HG02798 (cell line): ENCODE measurements around the gene CYP4V2.
A peak's percentile ranks its signal among the peaks of the same experiment; 100 is the strongest.

Experiments used
- ATAC-seq: cut with Tn5 transposase; IDR thresholded peaks from one replicate; pipeline ENCODE4 v1.9.1; 2021; ENCODE audit warnings: mild to moderate bottlenecking; ENCODE audit not compliant: unreplicated experiment, poor library complexity

CYP4V2 gene

DNA sequence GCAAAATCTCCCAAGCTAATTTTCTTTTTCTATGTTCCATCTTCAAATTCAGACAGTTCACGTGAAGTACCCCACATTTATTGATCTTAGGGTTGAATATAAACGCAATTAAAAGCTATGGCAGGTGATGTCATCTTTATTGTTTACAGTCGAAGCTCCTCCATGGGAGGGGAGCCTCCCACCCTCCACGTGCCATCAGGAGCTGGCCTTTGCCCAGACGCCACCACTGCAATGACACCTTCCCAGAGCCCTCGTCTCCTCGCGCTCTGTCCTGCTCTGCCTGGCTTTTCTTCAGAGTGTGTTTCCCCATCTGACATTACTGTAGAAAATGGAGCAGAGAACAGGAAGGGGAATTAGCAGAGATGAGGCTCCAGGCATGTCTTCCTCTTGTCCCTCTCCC is 18.8 kb upstream of the CYP4V2 start:
- no peak for ATAC-seq

DNA sequence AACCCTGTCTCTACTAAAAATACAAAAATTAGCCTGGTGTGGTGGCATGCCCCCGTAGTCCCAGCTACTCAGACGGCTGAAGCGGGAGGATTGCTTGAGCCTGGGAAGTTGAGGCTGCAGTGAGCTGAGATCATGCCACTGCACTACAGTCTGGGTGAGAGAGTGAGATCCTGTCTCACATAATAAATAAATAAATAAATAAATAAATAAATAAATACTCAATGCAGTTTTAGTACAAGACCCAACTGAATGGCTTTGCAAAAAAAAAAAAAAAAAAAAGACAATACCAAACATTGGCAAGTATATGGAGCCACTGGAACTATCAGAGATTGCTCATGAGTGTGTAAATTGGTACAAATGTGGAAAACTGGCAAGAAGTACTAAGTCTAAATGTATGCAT is 3.3 kb upstream of the CYP4V2 start:
- ATAC-seq, result no peak

DNA sequence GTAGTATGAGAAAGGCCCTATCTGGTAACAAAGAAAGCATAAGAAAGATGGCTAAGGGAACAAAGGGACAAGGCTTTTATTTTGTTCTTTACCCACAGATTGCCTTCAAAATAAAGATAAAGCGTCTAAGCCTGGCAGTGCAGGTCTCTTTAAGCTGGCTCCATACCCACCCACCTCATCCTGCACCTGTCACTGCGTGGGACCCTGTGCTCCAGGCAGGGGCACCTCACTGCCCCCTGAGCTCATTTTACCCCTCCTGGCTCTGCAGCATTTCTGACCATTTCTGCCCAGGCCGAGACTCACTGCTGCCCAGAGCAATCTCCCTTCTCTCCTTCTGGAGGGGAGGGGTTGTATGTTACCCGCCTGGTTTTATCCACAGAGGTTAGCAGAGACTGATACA is 1.7 kb upstream of the CYP4V2 start:
- ATAC-seq, result no peak

DNA sequence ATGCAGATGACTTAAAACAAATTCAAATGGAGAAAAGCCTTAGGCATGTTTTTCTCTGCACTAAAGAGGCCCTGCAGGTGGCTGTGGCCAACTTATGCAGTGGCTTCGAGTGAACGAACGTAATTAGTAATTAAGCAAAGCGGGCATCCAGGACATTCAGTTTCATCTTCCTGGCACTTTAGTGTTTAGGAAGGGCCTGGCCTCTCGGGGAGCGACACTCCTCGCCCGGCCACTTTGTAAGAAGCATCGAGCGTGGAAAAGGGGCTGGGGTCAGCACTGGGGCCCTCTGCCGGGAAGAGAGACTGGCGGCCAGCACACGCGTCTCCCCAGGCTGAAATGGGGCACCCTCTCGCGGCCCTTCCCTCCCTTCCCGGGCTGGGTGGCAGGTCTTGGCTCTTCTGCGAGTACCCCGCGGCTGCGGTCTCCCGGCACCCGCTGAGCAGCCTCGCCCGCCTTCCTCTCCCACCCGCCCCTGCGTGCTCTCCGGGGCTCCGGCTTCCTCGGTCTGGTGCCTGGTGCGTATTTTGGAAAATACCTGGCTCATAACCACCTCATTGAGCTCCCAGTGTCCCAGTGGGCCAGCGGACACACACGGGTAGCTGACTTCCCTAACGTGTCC is 677 bp upstream of the CYP4V2 start:
- ATAC-seq, result peak; percentile 30

DNA sequence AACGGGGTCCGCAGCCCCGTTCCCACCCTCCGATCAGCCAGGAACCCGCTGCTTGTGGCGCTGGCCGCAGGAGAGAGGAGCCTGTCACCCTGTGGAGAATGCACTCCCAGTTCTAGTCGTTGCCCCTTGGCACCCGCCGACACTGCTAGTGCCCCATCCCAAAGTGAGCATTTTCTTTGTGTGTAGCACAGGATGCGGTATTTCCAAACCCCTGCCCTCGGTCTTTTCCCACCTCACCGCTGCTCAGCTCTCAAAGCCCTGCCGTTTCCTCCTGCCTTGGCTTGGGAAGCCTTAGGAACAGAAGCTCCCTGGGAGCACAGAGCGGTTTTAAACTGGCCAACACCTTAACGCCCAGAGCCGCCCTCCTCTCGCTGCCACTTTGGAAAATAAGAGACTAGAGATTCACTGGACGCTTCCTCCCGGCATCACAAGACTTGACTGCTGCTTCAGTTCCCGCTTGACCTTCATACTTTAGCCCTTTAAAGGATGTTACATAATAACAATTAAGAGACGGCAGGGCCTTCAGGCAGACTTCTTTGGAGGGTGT is 772 bp downstream of the CYP4V2 start:
- no peak for ATAC-seq

DNA sequence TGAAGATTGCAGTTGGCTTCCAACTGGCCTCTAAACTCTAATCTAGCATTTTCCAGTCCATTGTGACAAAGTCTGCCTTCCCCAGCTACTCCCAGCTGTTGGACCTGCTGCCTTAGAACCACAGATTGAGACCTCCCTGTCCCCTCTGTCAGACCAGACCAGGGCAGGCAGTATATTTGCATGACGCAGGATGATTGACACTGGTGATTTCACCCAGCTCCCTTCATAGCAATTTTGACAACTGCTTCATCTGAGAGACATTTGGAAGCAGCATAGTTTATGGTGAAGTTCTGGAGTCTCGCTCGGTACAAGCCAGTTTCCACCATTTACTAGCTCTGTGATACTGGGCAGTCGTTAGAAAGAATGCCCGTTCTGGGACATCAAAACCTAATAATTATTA is 2.5 kb downstream of the CYP4V2 start:
- no peak for ATAC-seq

DNA sequence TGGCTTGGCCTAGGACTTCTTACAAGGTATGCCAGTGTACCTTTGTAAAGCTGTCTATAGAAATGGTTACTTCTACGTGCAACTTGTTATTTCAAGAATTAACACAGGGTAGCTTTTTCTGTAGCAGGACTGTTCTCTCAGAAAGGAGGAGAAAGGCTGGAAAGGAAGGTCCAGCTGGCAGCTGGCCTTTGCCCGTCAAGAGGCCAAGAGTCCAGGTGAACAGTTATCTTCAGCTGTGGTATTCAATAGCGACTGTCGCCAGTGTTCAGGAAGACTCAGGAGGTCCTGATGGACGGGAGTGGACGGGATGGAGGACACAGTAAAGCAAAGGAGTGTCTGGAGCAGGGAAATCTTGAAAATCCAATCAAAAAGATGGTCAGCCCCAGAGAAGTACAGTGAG is 4.7 kb downstream of the CYP4V2 start:
- no peak for ATAC-seq

DNA sequence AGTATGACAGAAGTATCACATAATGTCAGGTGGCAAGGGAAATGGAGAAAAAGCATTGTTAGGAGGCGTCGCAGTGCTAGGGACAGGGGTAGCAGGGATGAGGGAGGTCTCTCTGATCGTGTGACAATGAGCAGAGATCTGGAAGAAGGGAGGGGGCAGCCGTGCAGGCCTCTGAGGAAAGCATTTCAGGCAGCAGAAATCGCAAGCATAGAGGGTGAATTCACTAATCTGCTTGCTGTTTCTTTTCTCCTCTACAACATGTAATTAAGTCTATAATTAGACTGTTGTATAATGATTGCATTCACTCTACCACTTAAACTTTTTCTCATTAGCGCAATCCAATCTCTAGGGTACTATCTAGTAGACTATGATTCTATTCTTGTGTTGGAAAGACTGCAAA is 9.1 kb downstream of the CYP4V2 start:
- ATAC-seq, result no peak

DNA sequence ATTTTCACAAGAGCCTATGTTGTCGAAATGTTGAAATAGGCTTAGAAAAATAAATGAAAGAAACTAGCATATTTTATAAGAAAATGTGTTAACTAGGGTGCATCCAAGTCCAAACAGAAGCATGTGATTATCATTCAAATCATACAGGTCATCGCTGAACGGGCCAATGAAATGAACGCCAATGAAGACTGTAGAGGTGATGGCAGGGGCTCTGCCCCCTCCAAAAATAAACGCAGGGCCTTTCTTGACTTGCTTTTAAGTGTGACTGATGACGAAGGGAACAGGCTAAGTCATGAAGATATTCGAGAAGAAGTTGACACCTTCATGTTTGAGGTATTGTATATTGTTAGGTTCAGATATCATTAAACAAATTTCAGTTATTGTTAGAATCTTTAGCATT is 9.6 kb downstream of the CYP4V2 start:
- ATAC-seq, result no peak

DNA sequence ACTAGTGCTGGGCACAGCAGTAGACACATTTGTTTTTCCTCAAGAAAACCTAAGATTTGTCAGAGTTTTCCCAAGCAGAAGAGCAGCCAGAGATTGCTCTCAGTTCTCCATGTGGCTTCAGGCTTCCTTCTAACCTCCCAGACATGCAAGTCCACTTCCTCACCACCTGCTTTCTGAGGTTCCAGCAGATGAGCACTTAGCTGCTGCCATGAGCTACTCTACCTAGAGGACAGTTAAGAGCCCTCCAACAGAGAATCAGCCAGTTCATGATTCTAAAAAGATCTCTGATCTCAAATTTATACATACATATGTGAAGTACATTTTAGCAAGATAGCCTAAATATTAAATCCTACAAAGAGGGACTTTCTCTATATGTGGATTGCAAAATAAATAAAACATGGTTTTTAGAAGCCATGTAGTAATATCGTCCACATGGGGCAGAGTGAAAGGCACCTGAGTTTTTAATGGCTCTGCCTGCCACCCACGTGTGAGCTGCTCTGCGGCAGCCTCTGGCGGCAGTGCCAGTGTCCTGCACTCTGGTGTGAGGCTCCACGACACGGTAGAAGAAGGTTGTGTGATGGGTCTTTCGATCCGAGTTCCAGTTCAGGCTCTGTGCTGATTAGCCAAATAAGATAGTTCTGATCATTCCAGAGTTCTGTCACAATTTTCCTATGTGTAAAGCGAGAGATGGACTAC is 10.3 kb downstream of the CYP4V2 start:
- ATAC-seq, result peak; percentile 96

DNA sequence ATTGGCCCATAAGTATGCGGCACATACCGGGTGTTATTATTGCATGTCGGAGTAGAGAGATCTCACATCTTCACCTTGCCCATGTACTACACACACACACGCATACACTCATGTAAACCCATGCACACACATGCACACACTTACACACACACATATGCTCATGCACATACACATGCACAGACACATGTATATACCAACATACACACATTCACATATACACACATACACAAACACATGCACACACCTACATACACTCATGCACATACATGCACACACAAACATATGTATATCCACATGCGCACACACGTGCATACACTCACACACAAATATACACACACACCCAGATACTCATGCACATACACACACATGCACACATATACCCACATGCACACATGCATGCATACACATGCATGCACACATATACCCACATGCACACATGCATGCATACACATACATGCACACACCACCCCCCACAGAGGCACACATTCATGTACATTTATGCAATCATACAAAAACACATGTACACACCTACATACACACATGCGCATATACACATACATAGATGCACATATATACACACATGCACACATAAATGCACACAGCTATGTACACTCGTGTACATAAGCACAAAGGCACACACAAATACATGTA is 11.2 kb downstream of the CYP4V2 start:
- no peak for ATAC-seq

DNA sequence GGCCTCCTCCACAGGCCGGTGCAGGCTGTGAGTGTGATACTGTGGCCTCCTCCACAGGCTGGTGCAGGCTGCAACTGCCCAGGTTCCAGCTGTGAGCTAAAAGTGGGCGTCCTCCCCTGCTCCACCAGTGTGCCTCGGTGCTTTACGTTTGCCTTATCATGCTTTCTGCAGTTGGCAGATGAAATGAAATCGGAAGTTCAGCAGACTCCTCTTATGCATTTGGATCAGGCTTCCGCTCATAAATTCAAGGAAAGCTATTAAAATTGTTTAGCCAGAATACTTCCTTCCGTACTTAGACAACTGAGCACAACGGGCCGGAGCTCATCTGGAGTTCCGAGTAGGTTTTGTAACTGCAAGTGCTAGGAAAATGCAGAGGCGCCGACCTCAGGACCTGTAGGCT is 12.0 kb downstream of the CYP4V2 start:
- ATAC-seq, result no peak

DNA sequence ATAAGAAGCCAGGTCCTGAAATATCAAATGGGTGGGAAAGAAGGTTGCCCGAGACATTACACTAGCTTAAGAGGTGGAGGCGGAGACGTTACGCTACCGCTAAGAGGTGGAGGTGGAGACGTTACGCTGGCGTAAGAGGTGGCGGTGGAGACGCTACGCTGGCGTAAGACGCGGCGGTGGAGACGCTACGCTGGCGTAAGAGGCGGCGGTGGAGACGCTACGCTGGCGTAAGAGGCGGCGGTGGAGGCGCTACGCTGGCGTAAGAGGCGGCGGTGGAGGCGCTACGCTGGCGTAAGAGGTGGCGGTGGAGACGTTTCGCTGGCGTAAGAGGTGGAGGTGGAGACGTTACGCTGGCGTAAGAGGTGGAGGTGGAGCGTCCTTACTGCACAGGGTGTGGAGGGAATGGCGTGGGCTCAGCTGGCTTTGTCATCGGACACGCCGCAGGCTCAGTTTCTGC is 12.8 kb downstream of the CYP4V2 start:
- ATAC-seq, result no peak

DNA sequence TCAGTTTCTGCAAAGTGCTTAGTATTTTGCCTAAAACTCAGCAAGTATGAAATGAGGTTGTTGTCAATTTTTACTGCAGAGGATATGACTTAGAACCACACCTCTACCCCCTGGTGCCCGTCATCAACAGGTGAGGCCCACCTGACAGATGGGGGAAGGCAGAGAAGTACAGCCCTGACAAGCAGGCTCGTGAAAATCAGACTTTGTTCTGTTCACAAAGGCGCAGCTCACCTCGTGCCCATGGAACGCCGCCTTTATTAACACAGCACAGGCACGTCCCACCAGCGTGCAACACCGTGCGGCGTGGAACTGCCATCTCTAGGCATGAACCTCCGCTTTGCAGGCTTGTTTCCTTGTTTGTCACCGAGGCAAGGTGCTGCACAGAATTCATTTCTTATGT is 13.3 kb downstream of the CYP4V2 start:
- no peak for ATAC-seq

DNA sequence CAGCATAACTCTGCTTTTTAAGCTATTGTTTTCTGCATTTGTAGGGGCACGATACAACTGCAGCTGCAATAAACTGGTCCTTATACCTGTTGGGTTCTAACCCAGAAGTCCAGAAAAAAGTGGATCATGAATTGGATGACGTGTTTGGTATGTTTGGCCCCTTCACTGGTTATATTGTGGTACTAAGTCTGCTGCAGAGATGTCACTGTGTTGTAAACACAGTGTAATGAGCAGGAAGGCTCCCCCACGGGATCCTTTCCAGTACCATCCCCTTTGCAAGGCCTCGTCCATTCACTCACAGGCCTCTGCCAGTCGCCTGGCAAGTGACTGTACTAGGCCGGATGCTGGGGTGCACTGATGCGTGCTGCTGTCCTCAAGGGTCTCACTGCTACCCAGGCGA is 13.8 kb downstream of the CYP4V2 start:
- no peak for ATAC-seq

DNA sequence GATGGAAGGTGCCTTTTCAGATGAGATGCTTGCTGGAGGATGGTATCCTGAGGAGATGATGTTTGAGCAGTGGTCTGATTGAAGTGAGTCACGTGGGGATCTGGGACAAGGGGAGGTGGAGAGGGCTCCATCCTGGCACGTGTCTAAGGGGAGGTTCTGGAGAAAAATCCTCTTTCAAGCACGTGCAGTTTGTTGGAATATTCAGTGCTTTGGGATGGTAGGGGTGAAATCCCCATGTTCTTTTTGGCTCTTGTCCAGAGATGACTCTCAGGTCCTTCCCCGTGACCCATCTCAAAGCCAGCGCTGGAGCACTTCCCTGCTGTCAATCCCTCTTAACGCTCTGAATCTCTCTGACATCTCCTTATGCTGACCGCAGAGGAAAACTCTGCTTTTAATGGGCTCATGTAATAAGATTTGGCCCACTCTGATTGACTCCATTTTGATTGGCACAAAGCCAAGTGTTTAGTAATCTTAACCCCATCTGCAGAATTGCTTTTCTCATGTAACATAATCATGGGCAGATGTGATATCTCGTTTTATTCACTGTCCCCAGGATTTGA is 25.2 kb downstream of the CYP4V2 start:
- no peak for ATAC-seq

DNA sequence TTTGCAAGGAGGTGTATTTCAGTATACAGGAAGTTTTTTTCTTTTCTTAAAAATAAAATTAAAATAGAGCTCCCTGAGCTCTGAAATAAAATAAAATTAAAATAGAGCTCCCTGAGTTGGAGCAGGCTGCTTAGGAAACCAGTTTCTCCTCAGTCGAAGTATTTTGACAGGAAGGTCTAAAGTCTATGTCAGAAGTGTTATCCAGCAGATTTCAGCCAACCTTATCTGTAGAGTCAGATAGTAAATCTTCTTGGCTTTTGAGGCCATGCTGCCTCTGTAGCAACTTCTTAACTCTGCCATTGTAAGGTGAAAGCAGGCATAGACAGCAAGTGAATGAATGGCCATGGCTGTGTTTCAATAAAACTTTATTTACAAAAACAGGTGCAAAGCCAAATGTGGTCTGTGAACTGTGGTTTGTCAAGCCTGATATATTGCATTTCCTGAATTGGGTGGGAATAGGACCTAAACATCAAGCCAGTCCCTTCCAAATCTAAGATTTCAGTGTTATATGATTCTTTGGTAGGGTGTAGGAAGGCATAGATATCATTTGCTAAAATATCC is 26.4 kb downstream of the CYP4V2 start:
- no peak for ATAC-seq

DNA sequence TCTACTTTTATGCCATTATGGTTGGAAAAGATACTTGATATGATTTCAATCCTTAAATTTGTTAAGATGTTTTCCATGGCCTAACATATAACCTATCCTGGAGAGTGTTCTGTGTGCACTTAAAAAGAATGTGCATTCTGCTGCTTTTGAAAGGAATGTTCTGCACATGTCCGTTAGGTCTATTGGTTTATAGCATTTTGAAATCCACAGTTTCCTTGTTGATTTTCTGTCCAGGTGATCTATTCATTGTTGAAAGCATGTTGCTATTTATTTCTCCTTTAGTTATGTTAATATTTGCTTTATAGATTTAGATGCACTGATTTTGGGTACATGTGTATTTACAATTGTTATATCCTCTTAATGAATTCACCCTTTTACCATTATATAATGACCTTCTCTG is 30.3 kb downstream of the CYP4V2 start:
- ATAC-seq, result no peak

DNA sequence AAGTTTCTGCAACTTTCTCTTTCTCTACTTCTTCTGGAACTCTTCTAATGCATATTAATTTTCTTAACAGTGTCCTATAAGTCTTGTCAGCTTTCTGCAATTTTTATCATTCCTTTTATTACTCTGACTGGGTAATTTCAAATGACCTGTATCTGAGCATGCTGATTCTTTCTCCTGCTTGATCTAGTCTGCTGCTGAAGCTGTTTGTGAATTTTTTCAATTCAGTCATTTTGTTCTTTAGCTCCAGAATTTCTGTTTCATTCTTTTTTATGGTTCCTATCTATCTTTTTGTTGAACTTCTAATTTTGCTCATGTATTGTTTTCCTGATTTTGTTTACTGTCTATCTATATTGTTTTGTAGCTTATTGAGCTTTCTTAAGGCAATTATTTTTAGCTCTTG is 34.5 kb downstream of the CYP4V2 start:
- ATAC-seq, result no peak

DNA sequence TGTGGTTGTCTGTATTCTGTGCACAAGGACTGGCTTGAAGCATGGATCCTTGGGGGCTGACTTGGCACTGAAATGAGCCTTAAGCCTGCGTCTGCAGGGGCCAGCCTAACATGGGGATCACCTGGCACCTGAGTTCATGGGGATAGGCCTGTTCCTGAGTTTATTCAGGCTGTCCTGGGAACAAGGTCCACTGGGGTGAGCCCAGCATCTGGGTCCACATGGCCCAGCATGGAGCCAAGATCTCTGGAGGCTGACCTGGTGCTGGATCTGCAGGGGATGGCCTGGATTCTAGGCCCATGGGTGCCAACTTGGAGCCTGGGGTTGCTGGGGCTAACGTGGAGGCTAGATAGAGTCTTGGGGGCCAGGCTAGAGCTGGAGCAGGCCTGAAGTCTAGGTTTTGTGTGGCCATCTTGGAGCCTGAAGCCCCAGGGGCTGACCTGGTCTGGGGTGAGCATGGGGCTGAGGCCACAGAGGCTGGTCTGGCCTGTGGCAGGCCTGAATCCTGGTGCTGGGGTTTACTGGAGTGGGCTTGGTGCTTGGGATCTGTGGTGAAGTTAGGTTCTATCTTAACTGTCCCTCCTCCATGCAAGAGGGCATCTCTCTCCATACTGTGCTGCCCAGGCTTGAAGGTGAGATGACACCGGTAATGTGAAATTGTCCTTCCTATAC is 35.3 kb downstream of the CYP4V2 start:
- no peak for ATAC-seq
